Fibroblast of skin of left quadriceps (primary cell): ENCODE results near the gene CLMP.
"Not testable (repeated sequence)": the region's sequence is repeated elsewhere in the genome, so short reads cannot be mapped to it uniquely, and the experiment has no call there.

Experiments
- DNase-seq, 2 experiments: peaks; one replicate each; pipeline ENCODE4 v3.0.0-alpha.2; 2013; ENCODE audit warnings: low read depth in 2 of 2

CLMP gene

DNA sequence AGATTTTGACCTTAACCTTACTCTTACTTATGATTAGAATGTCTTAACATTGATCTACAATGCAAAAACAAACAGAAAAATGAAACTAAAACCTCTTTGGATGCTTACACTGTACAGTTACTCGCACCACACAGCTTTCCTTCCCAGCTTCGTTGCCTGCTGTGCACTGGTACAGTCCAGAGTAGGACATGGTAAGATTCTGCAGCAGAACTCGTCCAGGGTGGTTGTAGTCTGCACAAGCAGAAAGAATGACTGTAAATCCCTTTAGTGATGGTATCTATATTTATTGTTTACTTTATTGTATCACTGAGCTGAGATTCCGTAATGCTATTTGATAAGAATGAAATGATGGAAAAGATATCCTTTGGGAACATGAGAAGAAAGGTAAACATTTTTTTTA lies 112.1 kb downstream of the CLMP start:
- no peak for DNase-seq

DNA sequence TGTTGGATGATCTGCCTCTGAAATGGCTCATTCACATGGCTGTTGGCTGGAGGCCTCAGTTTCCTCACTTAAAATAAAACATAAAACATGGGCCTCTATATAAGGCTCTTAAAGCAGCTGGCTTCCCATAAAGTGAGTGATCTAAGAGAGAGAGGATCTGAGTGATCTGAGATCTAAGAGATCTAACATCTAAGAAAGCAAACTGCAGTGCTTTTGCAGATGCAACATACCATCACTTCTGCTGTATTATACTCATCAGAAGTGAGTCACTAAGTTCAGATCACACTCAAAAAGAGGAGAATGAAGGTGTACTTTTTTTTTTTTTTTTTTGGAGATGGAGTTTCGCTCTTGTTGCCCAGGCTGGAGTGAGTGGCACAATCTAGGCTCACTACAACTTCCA lies 115.0 kb downstream of the CLMP start:
- DNase-seq = no peak

DNA sequence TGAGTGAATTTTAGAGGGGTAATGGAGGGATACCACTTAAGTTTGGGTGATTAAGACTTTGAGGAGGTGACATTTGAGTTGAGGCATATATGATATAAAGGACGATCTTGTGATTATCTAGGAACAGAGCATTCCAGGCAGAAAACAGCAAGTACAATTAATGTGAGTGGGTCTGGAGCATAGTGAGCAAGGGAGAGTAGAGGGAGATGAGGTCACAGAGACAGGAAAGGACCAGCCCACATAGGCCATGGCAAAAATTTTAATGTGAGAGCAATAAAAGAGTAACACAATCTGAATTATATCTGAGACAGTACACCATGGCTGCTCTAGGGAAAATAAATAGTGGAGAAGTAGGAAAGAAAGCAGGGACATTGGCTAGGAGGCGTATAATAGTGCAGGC lies 118.6 kb downstream of the CLMP start:
- no peak for DNase-seq

- DNase-seq = no peak
Measured at GRCh38 chr11:123073343-123074057, 121.5 kb downstream of the CLMP start.

GRCh38 chr11:123072762-123073161 lies 122.3 kb downstream of the CLMP start:
- no peak for DNase-seq

- no peak for DNase-seq
Measured at GRCh38 chr11:123072332-123072761, 122.7 kb downstream of the CLMP start.

DNA sequence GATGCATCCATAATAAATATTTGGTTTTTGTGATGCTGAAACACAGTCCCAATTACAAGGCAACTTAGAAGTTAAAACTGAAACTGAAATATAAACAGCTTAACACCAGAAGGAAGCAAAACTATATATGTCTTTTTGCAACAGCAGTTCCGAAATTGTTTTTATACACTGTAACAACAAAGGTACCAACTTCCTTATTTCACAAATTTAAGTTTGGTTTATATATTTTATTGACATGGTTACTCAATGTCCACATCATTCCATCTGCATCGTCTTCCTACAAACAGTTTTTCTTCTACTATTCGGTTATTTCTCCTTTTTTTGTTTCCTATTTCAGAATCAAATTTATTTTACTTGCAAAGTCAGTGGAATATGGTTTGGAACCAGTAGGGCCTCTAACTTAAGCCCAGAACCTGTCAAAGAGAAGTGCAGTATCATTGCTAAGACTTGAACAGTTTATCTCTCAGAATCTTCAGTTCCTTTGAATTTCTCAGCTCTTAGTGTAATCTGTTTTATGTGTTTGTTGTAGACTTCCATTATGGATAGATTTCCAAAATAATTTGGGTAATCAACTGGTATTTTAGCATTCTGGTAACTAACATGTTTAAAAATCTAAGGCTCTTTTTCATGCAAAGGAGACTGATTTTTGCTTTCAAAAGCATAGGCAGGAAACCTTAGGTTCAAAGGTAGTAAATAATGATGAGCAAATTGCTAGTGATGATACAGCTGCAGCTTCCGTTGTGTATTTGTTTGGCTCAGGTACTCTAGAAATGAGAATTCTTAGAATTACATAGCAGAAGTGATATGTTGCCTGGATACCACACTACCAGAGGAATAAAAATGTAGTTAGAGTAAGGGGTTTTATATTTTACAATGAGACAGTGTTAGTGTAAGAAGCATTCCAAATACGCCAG lies 124.9 kb downstream of the CLMP start:
- no peak for DNase-seq

DNA sequence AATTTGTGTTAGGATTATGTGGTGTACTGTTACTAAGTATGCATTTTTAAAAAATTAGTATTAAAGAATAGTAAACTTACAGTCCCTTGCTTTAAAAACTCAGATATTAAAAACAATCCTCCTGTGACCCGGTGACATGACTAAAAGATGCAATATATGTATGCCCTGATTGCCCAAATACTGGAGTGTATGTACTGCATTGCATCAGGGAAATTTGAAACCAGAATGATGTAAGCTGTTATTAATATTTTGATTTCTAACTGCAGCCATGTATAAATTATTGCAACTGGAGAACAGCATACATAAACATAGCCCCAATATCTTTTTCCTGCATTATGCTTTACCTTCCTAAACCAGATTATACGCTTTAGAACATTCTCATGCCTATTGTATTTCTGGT lies 129.4 kb downstream of the CLMP start:
- peak; percentile 36 to 53 for DNase-seq

DNA sequence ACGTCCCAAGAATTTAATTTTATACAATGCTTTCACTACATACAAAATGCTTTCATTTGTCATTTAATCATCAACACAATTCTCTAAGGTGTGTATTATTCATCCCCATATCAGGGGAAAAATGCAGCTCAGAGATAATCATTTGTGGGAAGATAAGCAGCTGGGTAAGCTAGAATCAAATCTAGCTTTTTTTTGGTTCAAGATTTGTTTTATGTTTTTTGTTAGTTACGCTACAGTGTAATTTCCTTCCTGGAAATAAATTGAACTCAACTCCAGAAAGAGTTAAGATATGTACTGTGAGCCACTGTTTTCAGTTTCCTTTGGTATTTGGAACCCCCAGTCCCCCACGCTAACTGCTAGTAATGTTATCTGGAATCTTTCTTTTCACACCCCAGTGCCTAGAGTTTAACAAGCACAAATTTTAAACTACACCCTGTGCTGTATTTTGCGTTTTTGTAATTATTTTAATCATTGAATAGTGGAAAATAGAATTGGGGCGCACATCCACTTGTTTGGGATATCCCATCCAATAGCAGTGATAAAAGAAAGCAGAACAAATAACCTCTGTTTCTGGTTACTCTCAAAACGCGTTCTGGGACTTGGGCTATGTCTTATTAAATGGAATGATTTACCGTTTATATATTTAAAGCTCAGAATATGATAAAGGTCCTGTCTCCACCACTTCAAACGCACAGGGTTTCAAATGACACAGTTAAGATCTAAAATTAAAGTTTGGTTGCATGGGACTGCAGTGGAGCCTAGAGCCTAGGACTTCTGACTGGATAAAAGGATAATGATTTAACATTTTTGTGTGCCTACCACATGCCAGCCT lies 131.0 kb downstream of the CLMP start:
- no peak for DNase-seq

- peak; percentile 33 to 37 for DNase-seq
Measured at GRCh38 chr11:123062892-123063825, 131.9 kb downstream of the CLMP start.

DNA sequence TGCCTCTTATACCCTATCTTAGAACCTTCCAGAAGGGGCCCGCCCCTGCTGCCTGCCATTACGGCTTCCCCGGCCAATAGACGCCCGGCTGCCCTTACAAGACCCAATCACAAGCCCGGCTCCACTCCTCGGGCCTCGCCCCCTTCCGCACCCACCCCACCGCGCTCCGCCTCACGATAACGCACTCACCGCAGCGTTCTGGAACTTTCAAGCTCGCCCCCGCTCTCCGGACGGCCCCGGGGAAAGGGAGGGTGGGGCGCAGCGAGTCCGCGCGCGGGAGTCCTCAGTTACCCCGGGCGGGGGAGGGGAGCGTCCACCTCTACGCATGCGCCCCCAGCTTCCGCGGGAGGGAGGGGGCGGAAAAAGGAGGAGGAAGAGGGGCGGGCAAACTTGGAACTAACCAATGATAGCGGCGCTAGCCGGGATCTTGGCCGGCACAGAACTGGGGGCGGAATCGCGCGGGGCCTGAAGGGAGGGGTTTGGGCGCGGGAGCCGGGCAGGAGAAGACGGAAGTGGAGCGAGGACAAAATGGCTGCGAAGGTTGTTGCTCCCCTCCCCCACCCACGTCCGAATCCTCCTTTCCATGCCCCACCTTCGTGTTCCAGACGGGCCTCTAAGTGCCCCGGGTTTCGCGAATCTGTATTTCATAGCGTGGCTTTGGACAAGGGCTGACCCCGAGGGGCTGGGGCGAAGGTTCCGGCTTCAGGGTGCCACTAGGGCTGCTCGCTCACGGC lies 132.7 kb downstream of the CLMP start:
- DNase-seq = peak; percentile 99

GRCh38 chr11:123061403-123062157 lies 133.5 kb downstream of the CLMP start, which contains the start of gene HSPA8:
TSS of gene HSPA8 (minus strand) at chr11:123062136. CDS start at chr11:123061324, 812 bp downstream.
- DNase-seq = no peak

DNA sequence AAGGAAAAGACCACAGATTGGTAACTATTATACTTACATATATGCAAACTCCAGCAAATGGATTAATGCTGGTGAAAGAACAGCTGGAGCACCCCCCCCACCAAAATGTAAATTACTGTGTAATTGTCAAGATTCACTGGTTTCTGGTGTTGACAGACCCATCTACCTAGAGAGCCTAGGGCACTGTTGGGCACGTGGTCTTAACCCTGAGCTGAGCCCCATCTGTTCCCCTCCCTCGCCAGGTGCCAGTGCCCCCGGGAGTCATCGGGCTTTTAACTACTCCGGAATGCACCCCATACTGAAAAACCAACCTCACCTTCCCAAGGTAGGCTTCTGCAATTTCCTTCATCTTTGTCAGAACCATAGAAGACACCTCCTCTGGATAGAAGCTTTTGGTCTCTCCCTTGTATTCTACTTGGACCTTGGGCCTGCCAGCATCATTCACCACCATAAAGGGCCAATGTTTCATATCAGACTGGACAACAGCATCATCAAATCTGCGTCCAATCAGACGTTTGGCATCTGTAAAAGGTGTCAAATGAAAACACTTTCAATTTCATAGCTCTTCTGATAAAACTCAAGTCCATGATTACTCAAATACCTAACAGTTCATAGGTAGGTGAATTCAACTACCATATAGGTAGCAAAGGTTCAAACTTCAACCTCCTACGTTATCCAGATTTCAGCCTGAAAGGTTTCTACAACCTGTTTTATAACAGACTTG lies 134.6 kb downstream of the CLMP start:
- no peak for DNase-seq

GRCh38 chr11:123059041-123059920 lies 135.8 kb downstream of the CLMP start:
- DNase-seq = not testable (repeated sequence)

- no peak for DNase-seq
Measured at GRCh38 chr11:123057661-123058305, 137.3 kb downstream of the CLMP start.

DNA sequence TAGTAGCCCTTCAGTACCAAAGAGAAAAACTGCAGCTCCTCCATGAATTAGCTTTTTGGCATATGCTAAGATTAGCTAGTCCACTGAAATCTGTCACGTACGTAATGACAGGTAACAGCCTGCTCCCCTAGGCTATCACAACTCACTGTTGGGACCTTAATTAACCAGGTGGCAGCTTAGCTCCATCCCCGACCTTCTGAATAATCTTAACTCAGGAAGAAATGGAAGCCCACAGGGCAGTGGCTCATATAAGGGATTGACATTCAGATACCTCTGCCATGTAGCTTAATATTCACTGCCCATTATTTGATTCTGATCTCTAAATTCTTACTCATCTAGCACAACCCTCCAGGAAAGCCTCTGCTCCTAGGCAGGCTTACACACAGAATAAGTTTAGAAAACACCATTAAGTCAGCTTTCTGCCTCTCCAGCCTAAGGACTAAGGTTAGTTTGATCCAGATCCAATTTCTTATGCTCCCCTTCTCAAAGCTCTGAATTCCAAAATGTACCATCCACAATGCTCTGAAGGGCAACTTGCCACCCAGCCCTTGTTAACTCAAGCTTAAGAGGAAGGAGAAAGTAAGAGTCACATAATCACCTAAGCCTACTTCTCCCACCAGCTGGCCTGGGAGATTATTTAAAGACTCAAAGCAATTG lies 138.1 kb downstream of the CLMP start:
- DNase-seq = no peak
